Activated CD4-positive, alpha-beta T cell treated with anti-CD3 and anti-CD28 coated beads, Interleukin-2, Interleukin-6, amounts not matched to agents 100 ng/mL and 50 ng/mL, durations not matched to agents 16 hours and 8 hours (primary cell): ENCODE results near the gene ACAD9.

Source experiments
- DNase-seq: peaks from one replicate; pipeline ENCODE4 v3.0.0-alpha.2; 2020

The ACAD9 gene

GRCh38 chr3:128942161-128942952 lies 62.9 kb downstream of the ACAD9 start:
- DNase-seq = no peak

GRCh38 chr3:128945041-128945877 lies 65.8 kb downstream of the ACAD9 start:
- no peak for DNase-seq

GRCh38 chr3:128945878-128946175 lies 66.4 kb downstream of the ACAD9 start:
- no peak for DNase-seq

GRCh38 chr3:128946411-128946810 lies 67.0 kb downstream of the ACAD9 start:
- DNase-seq = no peak

- DNase-seq = no peak
Measured at GRCh38 chr3:128949158-128949557, 69.7 kb downstream of the ACAD9 start.

GRCh38 chr3:128950223-128950938 lies 71.0 kb downstream of the ACAD9 start:
- DNase-seq = no peak

- no peak for DNase-seq
Measured at GRCh38 chr3:128956440-128956839, 77.0 kb downstream of the ACAD9 start.
